CD4-positive, CD25-positive, alpha-beta regulatory T cell (primary cell): ENCODE results near the gene DDX20. TPM values are rescaled to one million over a fixed set of nuclear protein-coding genes. Genes with fewer than 3 reads are reported as not detected.

Experiments used
- ATAC-seq, 2 donors: fragments of 150-1000 bp; cut with Tn5 transposase; one replicate each; pipeline ENCODE4 v1.10.0; 2021; ENCODE audit warnings: low read depth in 2 of 2, moderate number of reproducible peaks in 2 of 2, moderate library complexity in 1 of 2
- DNase-seq, 3 donors: peaks; one replicate each; pipeline versions ENCODE4 v3.0.0 to v3.0.0-alpha.2; 2012 to 2022; ENCODE audit warnings: mixed read lengths in 1 of 3
- H3K27ac ChIP-seq: one replicate; pipeline ENCODE4 v1.7.0; 2013; ENCODE audit warnings: mild to moderate bottlenecking, low read length; ENCODE audit not compliant: insufficient read depth, poor library complexity, severe bottlenecking
- H3K27me3 ChIP-seq: one replicate; pipeline ENCODE4 v1.7.0; 2013; ENCODE audit warnings: low read length; ENCODE audit not compliant: control insufficient read depth, insufficient read depth
- H3K36me3 ChIP-seq: one replicate; pipeline ENCODE4 v1.7.0; 2013; ENCODE audit warnings: mild to moderate bottlenecking, low read length, moderate library complexity; ENCODE audit not compliant: control insufficient read depth, insufficient read depth
- H3K4me1 ChIP-seq: 2 replicates; pipeline ENCODE4 v1.7.0; 2013; ENCODE audit warnings: mild to moderate bottlenecking, low read length; ENCODE audit not compliant: insufficient read depth, control insufficient read depth, poor library complexity, severe bottlenecking
- H3K4me3 ChIP-seq: one replicate; pipeline ENCODE4 v1.7.0; 2013; ENCODE audit warnings: low read depth, mild to moderate bottlenecking, low read length, moderate library complexity
- H3K9me3 ChIP-seq, 2 experiments: 1 replicate in 1 of 2; 2 replicates in 1 of 2; pipeline ENCODE4 v1.7.0; 2013; ENCODE audit warnings: low read length in 2 of 2, mild to moderate bottlenecking in 1 of 2, moderate library complexity in 1 of 2; ENCODE audit not compliant: control insufficient read depth in 2 of 2
- H3K27ac Mint-ChIP-seq, 3 donors: one replicate each; pipeline ENCODE4 v1.8.0; 2020 to 2022; ENCODE audit warnings: mild to moderate bottlenecking in 3 of 3, mixed read lengths in 3 of 3, moderate library complexity in 2 of 3
- H3K27me3 Mint-ChIP-seq: one replicate; pipeline ENCODE4 v1.8.0; 2022; ENCODE audit warnings: mild to moderate bottlenecking, mixed read lengths
- H3K36me3 Mint-ChIP-seq: one replicate; pipeline ENCODE4 v1.8.0; 2020; ENCODE audit warnings: mixed read lengths
- H3K4me1 Mint-ChIP-seq, 4 donors: one replicate each; pipeline ENCODE4 v1.8.0; 2020 to 2022; ENCODE audit warnings: mixed read lengths in 4 of 4, mild to moderate bottlenecking in 1 of 4
- H3K4me3 Mint-ChIP-seq, 4 donors: one replicate each; pipeline ENCODE4 v1.8.0; 2020 to 2022; ENCODE audit warnings: mild to moderate bottlenecking in 4 of 4, mixed read lengths in 4 of 4, moderate library complexity in 3 of 4
- H3K9me3 Mint-ChIP-seq, 7 donors: one replicate each; pipeline ENCODE4 v1.8.0; 2020 to 2022; ENCODE audit warnings: mixed read lengths in 7 of 7, mild to moderate bottlenecking in 3 of 7, moderate library complexity in 2 of 7
- polyA plus RNA-seq, 4 donors: library from polyadenylated mRNA; unstranded; fragments of 300-500 nt; fragmentation: Illumina TruSeq; gene quantifications; one replicate each; pipeline ENCODE4 v1.2.3, GENCODE V29; 2021
- total RNA-seq: library from RNA; stranded (reverse); gene quantifications from one replicate; pipeline ENCODE4 v1.2.3, GENCODE V29; 2022

DDX20 gene
- total and polyA plus RNA-seq, 5 donors from 2014 or later, result 9.6 to 18.8 (median 15.0) TPM

DNA sequence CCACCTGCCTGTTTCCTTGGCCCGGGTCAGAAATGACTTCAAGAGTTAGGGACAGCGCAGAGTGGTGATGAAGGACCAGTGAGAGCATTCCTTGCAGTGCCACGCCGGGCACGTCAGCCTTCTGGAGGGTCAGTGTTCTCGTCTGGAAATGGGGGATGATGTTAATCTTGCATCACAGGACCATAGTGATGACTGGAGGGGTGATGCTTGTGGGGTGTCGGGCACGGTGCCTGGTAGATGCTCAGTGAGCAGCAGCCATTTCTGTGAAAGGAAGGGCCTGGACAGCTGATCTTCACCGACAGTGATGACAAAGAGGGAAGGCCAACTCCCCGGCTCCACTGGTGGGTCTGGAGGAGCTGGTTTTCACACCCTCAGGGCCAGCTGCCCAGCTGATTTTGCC, 56.2 kb downstream of the DDX20 start:
- H3K4me1 ChIP-seq, result no peaks in the 10 kb centered on the region
- Mint-ChIP-seq H3K4me1 (peaks cover 0 to 2% (median 0%) of the 10 kb centered on the region in 4 donors), H3K9me3 (no peaks in the 10 kb centered on the region), H3K27me3 (peaks cover 31% of the 10 kb centered on the region), H3K4me3 (no peak overlapping the region), H3K36me3 (no peaks in the 10 kb centered on the region), H3K27ac (no peak overlapping the region)
- H3K27me3 ChIP-seq, result no peaks in the 10 kb centered on the region
- H3K9me3 ChIP-seq, result no peaks in the 10 kb centered on the region
- no peaks in the 10 kb centered on the region for H3K36me3 ChIP-seq
- DNase-seq, result no peak
- no peak for ATAC-seq
- H3K27ac ChIP-seq, result no peak overlapping the region
- no peak overlapping the region for H3K4me3 ChIP-seq

DNA sequence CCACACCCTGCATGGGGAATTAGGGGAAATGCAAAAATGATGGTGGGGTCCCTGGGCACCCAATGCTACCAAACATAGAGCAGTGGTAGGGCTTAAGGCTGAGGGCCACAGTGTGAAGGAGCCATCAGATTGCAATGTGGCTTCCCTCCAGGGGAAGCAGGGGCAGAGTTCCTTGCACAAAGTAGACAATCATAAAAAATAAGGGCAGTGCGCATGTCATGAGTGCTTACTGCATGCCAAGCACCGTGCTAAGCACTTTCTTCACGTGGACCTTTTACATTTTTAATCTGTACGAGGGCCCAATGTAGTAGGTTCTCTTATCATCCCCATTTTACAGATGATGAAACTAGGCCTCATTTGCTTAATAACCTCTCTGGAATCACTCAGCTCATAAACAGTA, 56.6 kb downstream of the DDX20 start:
- no peak overlapping the region for H3K4me3 ChIP-seq
- H3K4me1 Mint-ChIP-seq, result no peaks in the 10 kb centered on the region
- H3K27me3 ChIP-seq, result no peaks in the 10 kb centered on the region
- H3K9me3 Mint-ChIP-seq, result no peaks in the 10 kb centered on the region
- H3K27me3 Mint-ChIP-seq, result peaks cover 28% of the 10 kb centered on the region
- no peak overlapping the region for H3K4me3 Mint-ChIP-seq
- no peaks in the 10 kb centered on the region for H3K9me3 ChIP-seq
- H3K36me3 ChIP-seq, result no peaks in the 10 kb centered on the region
- no peak overlapping the region for H3K27ac ChIP-seq
- no peak overlapping the region for H3K27ac Mint-ChIP-seq
- H3K4me1 ChIP-seq, result no peaks in the 10 kb centered on the region
- DNase-seq, result no peak
- no peak for ATAC-seq
- H3K36me3 Mint-ChIP-seq, result no peaks in the 10 kb centered on the region

DNA sequence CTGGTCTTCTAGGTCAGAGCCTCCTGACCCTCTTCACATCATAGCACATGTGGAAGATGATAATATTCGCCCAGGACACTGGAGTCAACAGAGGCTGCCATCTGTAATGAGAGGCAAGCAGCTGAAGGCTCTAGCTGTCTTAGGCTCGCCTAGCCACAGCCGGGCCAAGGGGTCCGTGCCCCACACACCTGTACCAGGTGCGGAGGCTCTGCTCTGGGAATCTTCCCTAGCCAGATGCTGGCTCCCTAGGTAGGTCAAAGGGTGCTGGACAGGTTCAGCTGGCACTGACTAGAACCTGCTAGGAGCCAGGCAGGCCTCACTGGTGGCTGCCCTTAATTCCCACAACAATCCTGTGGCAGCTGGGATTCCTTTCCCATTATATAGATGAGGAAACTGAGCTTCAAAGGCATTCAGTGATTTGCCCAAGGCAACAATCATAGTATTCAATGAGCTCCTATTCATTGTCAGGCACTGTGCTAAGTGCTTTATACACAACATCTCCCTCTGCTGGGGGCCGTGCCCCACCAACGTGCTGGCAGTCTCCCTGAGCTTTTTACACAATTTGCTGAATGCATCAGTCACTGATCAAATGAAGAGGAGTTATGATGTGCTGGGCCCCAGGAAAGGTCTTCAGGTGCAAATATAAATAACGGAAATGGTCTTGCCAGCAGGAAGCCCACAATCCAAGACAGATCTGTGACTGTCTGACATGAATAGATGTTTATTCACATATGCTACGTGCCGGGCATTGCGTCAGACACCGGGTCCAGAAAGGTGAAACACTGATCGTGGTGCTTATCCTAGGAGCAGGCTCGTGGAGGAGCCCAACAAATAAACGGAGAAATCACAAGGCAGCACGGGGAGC, 58.0 kb downstream of the DDX20 start:
- Histone ChIP-seq H3K27me3 (no peaks in the 10 kb centered on the region), H3K4me1 (no peaks in the 10 kb centered on the region), H3K27ac (no peak overlapping the region), H3K9me3 (no peaks in the 10 kb centered on the region), H3K4me3 (no peak overlapping the region), H3K36me3 (no peaks in the 10 kb centered on the region)
- no peaks in the 10 kb centered on the region for H3K4me1 Mint-ChIP-seq
- H3K36me3 Mint-ChIP-seq, result no peaks in the 10 kb centered on the region
- DNase-seq (no peak), ATAC-seq (no peak)
- H3K27ac Mint-ChIP-seq, result no peak overlapping the region
- peaks cover 24% of the 10 kb centered on the region for H3K27me3 Mint-ChIP-seq
- H3K4me3 Mint-ChIP-seq, result no peak overlapping the region
- no peaks in the 10 kb centered on the region for H3K9me3 Mint-ChIP-seq

DNA sequence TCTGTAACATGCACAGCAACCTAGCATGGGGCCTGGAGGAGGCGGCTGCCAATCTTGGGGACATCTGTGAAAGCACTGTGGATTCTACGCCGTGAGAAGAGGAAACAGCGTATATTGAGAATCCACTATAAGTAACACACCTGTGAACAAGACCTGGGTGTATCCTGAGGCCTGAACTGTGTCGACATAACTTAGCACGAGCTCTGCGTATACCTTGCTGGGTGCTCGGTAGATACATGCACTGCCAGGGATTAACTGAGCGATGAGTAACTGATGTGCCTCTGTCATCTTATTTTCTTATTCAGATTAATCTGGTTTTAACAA, 58.6 kb downstream of the DDX20 start:
- Mint-ChIP-seq H3K9me3 (no peaks in the 10 kb centered on the region), H3K27ac (no peak overlapping the region), H3K27me3 (peaks cover 19% of the 10 kb centered on the region), H3K4me1 (no peaks in the 10 kb centered on the region), H3K4me3 (no peak overlapping the region), H3K36me3 (no peaks in the 10 kb centered on the region)
- H3K27ac ChIP-seq, result no peak overlapping the region
- no peak for DNase-seq
- no peaks in the 10 kb centered on the region for H3K4me1 ChIP-seq
- no peaks in the 10 kb centered on the region for H3K36me3 ChIP-seq
- H3K4me3 ChIP-seq, result no peak overlapping the region
- no peaks in the 10 kb centered on the region for H3K27me3 ChIP-seq
- no peaks in the 10 kb centered on the region for H3K9me3 ChIP-seq
- no peak for ATAC-seq

DNA sequence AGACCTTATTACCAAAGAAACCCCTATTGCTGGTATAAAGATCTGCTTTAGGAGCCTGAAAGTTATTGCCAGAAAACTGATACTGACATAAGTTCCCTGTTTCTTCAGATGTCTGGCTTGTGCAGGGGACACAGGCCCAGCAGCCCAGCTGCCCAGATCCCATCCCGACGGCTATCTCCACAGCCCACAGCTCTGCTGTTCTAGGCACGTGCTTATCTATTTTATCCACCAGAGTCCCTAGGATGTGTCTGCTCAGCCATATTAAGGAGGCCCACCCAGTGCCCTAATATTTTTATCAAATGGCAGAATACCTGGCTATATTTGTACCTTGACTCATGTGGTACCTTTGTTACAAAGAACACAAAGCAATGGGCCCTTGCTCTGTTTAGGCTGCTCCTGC, 58.9 kb downstream of the DDX20 start:
- H3K27me3 ChIP-seq, result no peaks in the 10 kb centered on the region
- H3K36me3 ChIP-seq, result no peaks in the 10 kb centered on the region
- no peaks in the 10 kb centered on the region for H3K4me1 Mint-ChIP-seq
- H3K27me3 Mint-ChIP-seq, result peaks cover 19% of the 10 kb centered on the region
- no peak overlapping the region for H3K27ac ChIP-seq
- DNase-seq (no peak), ATAC-seq (no peak)
- H3K9me3 ChIP-seq, result no peaks in the 10 kb centered on the region
- no peak overlapping the region for H3K4me3 Mint-ChIP-seq
- H3K9me3 Mint-ChIP-seq, result no peaks in the 10 kb centered on the region
- no peaks in the 10 kb centered on the region for H3K4me1 ChIP-seq
- H3K36me3 Mint-ChIP-seq, result no peaks in the 10 kb centered on the region
- H3K4me3 ChIP-seq, result no peak overlapping the region
- no peak overlapping the region for H3K27ac Mint-ChIP-seq

Other genes with a start within 250 kb of the DDX20 start
- 143 TPM for gene RAP1A, start 136.1 kb upstream of the DDX20 start, total RNA-seq
- gene RAP1A, start 136.1 kb upstream of the DDX20 start, polyA plus RNA-seq, result 10 to 100 TPM; 72.8 to 91.3 (median 78.2) TPM
- gene INKA2, start 16.5 kb upstream of the DDX20 start, total RNA-seq, result not detected
- under 1 TPM in 1 of 4 donors, not detected in 3; 0.31 TPM for gene INKA2, start 16.5 kb upstream of the DDX20 start, polyA plus RNA-seq
- 0.07 TPM for gene KCND3, start 233.8 kb downstream of the DDX20 start, total RNA-seq
- gene KCND3, start 233.8 kb downstream of the DDX20 start, polyA plus RNA-seq, result under 1 TPM in 2 of 4 donors, not detected in 2; 0.02 to 0.10 TPM